GM18907 (cell line): ENCODE measurements around the gene PNPLA5.
"Not testable (repeated sequence)": the region's sequence is repeated elsewhere in the genome, so short reads cannot be mapped to it uniquely, and the experiment has no call there.

Experiments used
- ATAC-seq: cut with Tn5 transposase; IDR thresholded peaks from one replicate; pipeline ENCODE4 v1.9.1; 2021; ENCODE audit warnings: mild to moderate bottlenecking, moderate library complexity; ENCODE audit not compliant: unreplicated experiment

Gene PNPLA5

DNA sequence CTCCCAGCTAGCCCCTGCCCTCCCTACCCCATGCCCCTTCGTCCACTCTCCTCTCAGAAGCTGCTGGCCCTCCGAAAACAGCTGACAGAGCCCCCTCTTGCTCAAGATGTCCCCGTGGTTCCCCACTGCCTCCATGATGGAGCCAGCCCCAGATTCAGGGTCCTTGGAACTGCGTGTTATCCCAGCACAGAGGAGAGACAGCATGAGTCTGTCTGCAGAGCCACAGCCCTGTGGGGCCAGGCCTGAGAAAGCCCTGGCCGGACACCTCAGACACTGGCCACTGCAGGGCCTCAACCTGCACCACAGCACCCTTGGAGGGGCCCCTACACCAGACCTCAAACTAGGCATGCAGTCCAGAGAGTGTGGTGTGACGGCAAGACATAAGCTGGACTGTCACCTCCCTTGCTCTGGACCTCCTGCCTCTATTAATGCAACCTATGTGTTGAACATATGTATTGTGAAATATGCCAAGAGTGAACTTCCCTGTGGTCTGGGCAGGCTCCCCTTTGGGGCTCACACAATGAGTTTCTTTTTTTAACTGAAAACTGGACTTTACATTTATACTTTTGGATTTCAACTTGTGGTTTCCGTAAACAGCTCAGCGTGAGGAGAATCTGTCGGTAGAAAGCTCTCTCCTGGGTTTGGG lies 9.6 kb downstream of the PNPLA5 start:
- no peak for ATAC-seq

GRCh38 chr22:43881091-43882061 lies 10.4 kb downstream of the PNPLA5 start:
- ATAC-seq, result no peak

DNA sequence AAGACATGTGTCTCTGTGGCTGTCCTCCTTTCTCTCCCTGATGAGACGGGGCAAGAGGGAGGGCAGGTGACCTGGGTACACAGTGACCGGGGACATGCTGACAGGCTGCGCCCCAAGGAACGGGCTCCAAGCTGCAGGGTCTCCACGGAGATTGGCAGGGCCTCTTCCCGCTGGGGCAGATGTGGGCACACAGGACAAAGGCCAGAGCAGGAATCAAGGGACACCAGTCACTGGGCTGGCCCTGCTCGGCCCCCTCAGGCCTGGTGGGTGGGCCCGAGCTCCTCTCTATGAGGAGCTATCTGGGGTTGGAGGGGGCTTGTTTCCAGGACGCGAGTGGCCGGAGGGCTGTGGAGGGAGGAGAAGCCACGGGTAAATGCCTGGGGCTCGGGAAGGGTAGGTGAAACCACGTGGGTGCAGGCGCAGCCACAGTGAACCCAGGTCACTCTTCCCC lies 11.2 kb downstream of the PNPLA5 start:
- ATAC-seq, result no peak

DNA sequence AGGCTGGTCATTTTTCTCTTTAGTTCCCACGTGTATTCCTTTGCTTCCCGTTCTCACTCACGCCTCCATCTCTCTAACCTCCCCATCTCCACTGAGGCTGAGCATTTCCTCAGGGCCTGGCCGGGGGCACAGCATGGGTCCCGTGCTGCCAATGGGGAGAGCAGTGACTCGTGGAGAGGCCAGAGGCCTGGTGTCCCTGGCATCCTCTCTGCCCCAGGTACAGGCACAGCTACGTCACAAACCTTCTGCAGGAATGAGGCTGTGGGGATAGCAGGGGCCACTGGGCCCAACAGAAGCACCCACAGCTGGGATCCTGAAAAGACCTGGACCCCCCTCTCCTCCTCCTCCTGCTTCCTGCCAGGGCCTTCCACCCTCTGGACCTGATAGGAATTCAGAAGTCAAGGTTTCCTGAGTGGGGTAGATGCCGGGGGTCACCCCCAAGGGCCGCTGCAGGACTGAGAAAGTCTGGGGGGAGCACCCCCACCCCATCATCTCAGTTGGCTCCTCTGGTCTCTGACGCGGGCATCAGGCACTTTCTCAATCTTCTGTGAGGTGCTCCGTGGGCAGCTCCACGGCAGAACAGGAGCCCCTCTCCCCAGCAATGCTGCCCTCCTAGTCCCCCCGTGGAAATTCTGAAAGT lies 11.8 kb downstream of the PNPLA5 start:
- ATAC-seq, result no peak

- no peak for ATAC-seq
Measured at GRCh38 chr22:43878831-43879550, 12.8 kb downstream of the PNPLA5 start.

DNA sequence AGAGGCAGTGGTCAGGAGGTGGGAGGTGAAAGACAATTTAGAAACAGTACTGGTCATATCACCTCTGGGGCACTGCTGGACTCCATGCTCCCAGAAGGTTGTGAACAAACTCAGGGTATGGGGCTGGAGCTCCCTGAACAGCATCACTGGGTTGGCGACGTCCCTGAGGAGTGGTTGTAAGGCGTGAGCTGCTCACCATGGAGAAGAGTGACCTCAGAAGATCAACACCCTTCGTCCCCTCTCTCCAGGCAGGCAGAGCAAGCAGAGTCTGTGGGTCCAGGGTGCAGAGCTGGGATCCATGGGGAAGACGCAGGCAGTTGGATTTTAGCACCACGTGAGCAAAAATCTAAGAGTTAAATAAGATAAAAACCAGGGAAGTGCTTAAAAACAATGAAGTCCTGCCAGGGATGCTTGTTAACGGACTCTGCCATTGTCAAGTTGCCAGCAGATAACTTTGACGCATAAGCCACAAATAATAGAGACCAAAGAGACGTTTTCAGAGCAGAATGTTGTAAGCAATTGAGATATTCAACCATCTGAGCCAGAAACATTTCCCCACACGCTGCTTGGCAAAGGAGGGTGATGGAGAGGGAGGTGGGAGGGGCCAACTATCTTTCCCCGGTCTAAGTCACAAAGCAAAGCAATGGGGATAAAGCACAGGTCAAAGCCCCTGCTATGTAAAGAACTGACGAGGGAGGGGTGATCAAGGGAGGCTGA lies 13.6 kb downstream of the PNPLA5 start:
- no peak for ATAC-seq

GRCh38 chr22:43876866-43877509 lies 14.8 kb downstream of the PNPLA5 start:
- no peak for ATAC-seq

GRCh38 chr22:43869799-43870198 lies 22.0 kb downstream of the PNPLA5 start:
- no peak for ATAC-seq

DNA sequence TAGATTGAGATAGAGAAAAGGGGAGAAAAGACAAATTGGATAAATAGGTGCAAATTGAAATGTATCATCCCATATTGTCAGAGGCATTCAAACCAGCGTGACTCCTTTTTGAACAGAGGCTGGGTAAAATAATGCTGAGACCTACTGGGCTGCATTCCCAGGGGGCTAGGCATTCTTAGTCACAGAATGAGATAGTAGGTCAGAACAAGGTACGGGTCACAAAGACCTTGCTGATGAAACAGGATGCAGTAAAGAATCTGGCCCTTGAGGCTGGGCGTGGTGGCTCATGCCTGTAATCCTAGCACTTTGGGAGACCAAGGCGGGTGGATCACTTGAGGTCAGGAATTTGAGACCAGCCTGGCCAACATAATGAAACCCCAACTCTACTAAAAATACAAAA lies 22.8 kb downstream of the PNPLA5 start:
- ATAC-seq, result not testable (repeated sequence)

GRCh38 chr22:43867839-43868635 lies 23.8 kb downstream of the PNPLA5 start:
- ATAC-seq, result no peak

DNA sequence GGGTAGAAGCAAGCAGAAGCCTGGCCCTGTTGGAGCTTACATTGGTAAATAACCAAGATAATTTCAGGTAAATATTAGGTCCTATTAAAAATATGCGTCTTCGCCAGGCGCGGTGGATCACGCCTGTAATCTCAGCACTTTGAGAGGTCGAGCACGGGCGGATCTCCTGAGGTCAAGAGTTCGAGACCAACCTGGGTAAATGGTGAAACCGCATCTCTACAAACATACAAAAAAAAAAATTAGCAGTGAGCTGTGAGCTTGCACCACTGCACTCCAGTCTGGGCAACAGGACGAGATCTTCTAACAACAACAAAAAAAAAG lies 29.0 kb downstream of the PNPLA5 start:
- ATAC-seq, result no peak

- no peak for ATAC-seq
Measured at GRCh38 chr22:43862074-43862881, 29.5 kb downstream of the PNPLA5 start, which contains the start of gene SULT4A1. Gene SULT4A1, minus strand, starts transcription at chr22:43862513. Its CDS starts 131 bp downstream, at chr22:43862382.

DNA sequence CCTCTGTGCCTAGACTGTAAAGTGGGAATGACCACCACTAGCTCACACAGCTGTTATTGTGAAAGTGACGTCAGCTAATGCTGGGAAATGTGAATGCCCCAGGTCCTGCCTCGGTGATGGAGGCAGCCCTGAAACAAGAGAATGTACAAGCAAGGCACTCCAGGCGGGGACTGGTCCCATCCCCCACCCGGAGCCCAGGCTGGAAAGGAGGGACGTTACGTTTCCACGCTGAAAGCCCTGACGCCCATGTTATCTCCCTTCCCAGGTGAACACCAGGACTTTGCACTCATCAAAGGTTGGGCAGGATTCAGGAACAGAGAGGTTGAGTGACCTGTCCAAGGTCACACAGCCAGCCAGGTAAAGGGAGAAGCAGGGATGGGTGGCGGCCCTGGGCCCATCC lies 30.3 kb downstream of the PNPLA5 start:
- ATAC-seq, result no peak

DNA sequence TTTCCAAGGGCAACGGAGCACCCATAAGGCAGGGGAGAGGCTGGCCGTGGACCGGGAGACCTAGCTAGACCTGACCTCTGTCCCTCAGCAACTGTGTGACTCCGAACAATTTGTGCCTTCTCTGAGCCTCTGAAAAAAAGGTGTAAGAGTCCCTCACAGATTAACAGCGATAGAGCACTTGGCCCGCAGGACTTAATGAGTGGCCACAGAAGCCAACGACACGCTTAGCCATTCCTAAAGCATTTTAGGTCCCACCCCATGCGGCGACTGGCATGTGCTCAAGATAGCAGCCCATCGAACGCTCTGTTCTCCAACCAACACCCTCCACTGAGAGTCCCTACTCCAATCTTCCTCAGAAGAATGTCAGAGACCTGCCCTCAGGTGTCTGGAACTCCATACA lies 31.0 kb downstream of the PNPLA5 start:
- no peak for ATAC-seq

DNA sequence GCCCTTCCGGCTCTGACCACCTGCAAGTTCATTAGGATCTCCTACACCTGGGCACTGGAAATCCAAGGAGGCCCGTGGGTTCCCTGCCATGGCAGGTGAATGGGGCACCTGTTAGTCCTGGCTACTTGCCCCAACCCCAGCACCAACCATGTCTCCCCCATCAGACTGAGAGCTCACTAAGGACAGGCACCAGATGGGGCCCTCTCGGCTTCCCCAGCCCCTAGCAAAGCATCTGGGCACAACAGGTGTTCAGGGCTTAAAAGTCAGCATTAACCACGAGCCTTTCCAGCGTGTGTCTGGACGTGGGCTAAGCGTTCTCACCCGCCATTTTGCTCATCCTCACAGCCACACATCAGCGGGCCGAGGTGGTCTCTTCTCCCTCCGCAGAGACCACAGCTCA lies 31.7 kb downstream of the PNPLA5 start:
- no peak for ATAC-seq

DNA sequence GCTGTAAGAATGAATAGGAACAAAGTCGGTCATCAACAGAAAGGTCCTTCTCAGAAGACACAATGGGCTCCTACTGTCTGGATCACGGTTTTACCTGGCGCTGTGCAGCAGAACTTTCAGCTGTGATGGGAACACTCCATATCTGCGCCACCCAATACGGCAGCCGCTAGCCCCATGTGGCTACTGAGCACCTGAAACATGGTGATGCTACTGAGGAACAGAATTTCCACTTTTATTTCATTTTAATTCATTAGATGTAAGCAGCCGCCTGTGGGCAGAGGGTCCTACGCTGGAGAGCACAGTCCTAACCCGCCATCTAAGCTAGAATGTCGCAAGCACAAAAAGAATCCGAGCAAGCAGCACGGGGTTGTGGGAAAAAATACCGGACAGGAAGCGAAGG lies 32.2 kb downstream of the PNPLA5 start:
- no peak for ATAC-seq

DNA sequence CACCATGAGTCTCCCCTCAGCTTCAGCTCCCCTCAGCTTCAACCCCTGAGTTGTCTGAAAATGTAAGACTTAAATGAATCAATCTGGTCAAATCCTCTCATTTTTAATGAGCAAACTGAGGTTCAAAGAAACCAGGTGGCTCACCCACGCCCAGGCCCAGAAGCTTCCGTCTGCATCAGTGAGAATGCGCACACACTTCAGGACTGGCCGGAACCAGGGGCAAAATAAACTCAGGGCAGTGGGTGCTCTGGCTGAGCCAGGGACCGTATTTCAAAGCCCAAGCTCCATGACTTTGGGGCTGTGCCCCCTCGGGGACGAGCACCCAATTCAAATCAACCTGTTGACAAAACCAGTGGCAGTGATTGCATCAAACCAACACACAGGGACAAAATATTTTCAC lies 32.6 kb downstream of the PNPLA5 start:
- ATAC-seq, result no peak

GRCh38 chr22:43858156-43858895 lies 33.5 kb downstream of the PNPLA5 start:
- no peak for ATAC-seq
